Globus pallidus (tissue), 1 donor: ENCODE measurements around the gene KIF13A.
"Not testable (repeated sequence)": the region's sequence is repeated elsewhere in the genome, so short reads cannot be mapped to it uniquely, and the experiment has no call there.

ENCODE experiments used
- DNase-seq: peaks from one replicate; pipeline ENCODE4 v3.0.0-alpha.2; 2015; ENCODE audit warnings: low spot score

The KIF13A gene

GRCh38 chr6:17987447-17987696 is at the start of gene KIF13A:
Gene KIF13A (minus strand): TSS chr6:17987635. CDS start chr6:17987463, 172 bp downstream.
- DNase-seq = no peak

DNA sequence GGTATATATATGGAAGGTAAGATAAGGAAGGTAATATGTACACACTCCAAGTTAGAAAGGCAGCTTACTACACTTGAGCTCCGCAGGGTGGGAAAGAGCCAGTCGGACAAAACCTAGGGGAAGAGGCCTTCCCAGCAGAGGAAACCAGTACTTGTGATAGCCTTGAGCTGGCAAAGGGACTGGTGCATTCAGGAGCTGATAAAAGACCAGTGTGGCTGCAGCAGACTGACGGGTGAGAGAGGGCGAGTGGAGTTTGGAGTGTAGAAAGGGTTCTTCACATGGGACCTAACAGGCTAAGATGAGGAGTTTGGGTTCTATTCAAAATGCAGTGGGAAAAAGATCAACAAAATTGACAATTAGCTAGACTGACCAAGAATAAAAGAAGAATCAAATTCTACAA is 49.3 kb upstream of the KIF13A start:
- no peak for DNase-seq

DNA sequence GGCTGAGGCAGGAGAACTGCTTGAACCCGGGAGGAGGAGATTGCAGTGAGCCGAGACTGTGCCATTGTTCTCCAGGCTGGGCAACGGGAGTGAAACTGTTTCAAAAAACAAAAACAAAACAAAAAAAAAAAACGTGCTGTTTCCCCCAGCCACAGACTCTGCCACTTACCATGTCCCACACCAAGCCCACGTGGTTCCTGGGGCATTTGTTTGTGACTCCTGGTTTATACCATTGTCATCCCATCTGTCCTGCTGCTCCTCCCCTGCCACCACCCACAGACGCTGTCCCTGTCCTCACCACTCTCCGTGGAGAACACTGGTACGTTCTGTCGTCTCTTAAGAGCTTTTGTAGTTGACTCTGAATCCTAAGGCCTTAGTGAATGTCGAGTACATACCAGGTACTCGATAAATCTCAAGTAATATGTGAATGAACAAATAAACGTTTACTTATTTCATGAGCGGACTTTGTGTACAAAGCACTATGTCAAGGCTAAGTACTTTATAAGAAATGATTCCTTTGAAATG is 48.0 kb upstream of the KIF13A start:
- no peak for DNase-seq

DNA sequence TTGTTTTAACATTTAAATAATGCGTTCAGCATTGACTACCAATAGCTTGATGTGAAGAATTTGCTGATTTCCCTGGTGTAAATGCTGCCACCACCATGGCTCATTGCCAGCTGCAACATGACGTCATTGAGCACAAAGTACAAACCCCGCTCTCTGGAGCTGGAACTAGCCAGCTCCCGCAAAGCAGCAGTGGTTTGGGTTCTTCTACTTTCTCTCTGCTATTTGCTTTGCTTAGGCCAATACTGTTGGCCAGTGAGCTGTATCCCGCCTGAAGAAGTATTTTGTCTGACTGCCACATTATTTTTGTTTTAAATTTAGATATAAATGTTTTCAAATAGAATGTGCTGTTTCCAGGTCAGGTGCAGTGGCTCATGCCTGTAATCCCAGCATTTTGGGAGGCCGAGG is 47.4 kb upstream of the KIF13A start:
- no peak for DNase-seq

DNA sequence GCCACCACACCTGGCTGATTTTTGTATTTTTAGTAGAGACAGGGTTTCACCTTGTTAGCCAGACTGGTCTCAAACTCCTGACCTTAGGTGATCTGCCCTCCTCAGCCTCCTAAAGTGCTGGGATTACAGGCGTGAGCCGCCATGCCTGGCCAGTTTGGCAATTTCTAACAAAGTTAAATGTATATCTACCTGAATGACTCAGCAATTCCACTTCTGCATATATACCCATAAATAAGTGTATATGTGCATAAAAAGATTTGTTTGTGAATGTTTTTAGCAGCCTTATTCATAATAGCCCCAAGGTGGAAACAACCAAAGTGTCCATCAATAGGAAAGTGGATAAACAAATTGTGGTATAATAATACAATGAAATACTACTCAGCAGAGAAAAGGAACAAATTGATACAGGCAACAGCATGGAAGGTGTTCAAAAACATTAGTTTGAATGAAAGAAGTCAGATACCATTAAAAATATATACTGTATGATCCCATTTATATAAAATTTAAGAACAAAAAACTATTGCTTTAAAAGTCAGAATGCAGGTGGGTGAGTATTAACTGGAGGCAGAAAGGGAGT is 44.3 kb upstream of the KIF13A start:
- no peak for DNase-seq

- DNase-seq = no peak
These were observed 43.8 kb upstream of the KIF13A start for GRCh38 chr6:18031189-18031588.

DNA sequence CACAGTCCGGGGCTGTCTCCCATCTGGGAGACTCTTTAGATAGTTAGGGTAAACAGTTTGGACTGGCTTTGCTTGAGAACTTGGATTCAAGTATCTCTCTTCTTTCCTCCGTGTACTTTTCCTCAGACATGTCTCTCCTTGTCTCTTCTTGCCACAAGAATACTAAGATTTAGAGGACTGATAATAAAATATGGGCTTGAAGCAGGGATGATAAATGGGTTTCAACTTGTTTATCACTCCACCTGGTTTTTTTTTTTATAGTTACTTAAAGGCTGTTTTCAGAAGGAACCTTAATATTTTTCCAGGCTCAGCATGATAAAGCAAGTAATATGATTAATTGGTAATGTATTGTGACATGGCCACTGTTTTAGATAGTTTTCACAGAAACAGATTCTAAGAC is 40.9 kb upstream of the KIF13A start:
- DNase-seq = no peak

- no peak for DNase-seq
These were observed 38.2 kb upstream of the KIF13A start for GRCh38 chr6:18025596-18025995.

- DNase-seq = no peak
These were observed 37.4 kb upstream of the KIF13A start for GRCh38 chr6:18024876-18025275.

DNA sequence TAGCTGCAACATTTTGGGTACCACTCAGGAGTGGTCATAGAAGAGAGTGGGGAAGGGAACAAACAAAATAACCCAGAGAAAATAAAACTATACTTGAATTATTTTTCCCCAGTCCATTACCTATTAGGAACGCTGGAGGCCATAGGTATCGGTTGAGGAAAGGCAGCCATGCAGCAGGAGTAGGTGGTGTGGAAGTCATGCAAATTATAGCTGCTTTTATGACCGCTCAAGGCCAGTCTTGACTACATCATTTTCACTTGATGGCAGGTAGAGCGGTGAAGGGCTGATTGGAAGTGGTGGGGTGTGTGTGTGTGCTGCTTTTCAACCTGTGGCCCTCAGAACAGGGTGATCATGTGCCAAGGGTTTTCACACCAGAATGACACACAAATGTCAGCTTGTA is 36.5 kb upstream of the KIF13A start:
- DNase-seq = no peak

DNA sequence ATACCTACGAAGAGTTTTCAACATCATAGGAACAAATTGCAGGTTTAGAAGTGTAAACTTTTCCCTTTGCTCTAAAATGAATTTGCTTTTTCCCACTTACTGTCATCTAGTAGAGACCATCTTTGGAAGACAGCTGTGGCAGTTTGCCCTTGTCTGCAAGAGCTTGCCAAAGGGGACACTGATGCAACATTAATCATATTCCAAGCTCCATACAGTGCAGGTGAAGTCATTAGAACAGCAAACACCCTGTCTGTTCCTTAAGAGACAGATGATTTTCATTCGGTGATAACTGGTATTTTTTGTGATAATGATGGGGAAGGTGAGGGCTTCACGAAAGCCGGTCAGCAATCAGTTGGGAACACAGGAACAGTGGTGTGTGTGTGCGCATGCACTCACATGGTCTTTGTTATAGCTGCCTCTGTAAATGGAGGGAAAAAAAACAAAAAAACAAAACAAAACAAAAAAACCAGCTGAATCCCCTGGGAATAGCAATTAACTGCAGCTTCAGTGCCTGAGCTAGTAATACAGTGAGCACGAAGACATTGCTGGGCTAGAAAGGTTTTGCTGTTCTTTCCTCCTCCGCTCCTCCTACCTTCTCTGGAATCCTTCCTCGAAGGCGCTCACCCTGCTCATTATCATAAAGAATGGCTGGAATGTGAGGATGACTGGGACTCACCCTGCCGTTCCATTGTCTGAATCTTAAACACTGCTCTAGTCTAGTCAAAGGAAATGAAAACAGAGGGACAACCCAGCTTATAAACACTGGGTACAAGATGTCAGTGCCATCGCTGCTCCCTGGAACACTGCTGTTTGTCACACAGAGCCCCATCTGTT is 35.2 kb upstream of the KIF13A start:
- no peak for DNase-seq

DNA sequence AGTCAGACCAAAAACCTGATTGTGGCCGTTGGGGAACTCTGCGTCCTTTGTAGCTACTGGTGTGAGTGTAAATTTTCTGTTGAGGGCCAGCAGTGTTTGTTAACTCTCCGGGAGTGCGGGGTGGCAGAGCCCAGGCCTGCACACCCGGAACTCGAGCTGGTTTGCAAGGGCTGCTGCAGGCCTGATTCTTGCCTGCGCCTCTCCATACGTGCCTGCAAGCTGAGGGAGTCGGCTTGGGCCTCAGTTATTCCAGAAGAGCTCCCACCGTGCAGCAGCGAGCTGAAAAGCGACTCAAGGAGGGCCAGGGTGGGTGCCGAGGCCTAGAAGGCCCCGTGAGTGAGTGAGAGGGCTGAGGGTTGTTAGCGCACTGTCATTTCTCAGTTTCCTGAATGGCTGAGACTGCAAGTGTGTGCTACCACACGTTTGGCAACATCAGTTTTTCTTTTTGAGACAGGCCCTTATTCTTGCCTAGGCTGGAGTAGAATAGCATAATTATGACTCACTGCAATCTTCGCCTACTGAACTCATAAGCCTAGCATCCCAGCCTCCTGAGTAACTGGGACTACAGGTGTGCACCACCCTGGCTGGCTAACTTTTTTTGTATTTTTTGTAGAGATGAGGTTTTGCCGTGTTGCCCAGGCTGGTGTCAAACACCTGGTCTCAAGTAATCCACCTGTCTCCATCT is 33.9 kb upstream of the KIF13A start:
- no peak for DNase-seq

DNA sequence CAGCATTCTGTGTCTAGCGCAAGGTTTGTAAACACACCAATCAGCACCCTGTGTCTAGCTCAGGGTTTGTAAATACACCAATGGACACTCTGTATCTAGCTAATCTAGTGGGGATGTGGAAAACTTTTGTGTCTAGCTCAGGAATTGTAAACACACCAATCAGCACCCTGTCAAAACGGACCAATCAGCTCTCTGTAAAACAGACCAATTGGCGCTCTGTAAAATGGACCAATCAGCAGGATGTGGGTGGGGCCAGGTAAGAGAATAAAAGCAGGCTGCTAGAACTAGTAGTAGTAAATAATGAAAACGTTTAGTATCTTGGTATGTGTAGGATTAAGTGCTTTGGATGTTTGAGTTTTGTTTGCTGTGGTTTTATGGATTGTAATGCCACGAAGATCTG is 33.1 kb upstream of the KIF13A start:
- not testable (repeated sequence) for DNase-seq

DNA sequence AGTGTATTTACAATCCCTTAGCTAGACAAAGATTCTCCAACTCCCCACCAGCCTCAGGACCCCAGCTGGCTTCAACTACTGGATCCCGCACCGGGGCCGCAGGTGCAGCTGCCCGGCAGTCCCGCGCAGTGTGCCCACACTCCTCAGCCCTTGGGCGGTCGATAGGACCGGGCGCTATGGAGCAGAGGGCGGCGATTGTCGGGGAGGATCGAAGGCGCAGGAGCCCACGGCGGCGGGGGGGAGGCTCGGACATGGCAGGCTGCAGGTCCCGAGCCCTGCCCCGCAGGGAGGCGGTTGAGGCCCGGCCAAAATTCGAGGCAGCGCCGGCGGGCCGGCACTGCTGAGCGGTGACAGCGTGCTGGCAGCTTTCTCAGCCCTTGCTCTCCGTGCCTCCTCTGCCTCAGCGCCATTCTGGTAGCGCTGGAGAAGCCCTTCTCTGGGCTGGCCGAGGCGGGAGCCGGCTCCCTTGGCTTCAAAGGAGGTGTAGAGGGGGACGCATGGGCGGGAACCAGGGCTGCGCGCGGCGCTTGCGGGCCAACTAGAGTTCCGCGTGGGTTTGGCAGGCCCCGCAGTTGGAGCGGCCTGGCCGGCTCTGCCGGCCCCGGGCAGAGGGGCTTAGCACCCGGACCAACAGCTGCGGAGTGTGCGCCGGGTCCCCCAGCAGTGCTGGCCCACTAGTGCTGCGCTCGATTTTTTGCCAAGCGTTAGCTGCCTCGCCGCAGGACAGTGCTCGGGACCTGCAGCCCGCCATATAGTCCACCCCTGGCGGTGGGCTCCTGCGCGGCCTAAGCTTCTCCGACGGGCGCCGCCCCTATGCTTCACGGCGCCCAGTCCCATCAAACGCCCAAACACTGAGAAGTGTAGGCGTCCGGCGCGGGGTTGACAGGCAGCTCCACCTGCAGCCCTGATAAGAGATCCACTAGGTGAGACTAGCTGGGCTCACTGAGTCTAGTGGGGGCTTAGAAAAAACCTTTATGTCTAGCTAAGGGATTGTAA is 32.4 kb upstream of the KIF13A start:
- no peak for DNase-seq

DNA sequence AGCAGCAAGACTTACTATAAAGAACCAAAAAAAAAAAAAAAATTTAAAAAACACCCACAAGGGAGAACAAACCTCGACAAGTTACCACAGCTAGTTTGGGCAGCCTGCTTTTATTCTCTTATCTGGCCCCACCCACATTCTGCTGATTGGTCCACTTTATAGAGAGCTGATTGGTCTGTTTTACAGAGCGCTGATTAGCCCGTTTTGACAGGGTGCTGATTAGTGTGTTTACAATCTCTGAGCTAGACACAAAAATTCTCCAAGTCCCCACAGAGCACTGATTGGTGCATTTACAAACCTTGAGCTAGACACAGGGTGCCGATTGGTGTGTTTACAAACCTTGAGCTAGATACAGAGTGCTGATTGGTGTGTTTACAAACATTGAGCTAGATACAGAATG is 31.7 kb upstream of the KIF13A start:
- not testable (repeated sequence) for DNase-seq

DNA sequence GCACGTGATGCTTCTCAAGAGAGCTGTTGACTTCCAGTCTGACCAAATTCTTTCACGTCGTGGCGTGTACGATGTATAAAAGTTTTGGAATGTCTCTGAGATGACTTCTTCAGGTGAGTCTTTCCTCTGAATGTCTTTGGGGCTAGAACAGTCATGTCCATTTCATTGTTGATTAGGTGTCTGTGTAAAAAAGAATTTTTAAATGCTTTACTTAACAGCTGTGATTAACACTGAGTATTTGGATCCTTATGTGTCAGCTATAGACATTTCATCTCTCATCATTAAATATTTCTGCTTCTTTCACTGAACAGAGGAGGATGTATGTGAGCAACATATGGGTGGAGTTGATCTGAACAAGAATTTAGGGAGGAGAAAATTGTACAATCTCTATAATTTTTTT is 29.3 kb upstream of the KIF13A start:
- no peak for DNase-seq

- DNase-seq = no peak
These were observed 28.7 kb upstream of the KIF13A start for GRCh38 chr6:18016133-18016532.

DNA sequence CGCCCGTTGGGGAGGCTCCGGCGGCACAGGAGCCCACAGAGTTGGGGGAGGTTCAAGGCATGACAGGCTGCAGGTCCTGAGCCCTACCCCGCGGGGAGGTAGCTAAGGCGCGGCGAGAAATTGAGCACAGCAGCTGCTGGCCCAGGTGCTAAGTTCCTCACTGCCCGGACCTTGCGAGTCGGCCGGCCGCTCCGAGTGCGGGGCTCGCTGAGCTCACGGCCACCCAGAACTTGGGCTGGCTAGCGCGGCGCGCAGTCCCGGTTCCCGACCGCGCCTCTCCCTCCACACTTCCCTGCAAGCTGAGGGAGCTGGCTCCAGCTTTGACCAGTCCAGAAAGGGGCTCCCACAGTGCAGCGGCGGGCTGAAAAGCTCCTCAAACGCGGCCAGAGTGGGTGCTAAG is 23.9 kb upstream of the KIF13A start:
- no peak for DNase-seq

DNA sequence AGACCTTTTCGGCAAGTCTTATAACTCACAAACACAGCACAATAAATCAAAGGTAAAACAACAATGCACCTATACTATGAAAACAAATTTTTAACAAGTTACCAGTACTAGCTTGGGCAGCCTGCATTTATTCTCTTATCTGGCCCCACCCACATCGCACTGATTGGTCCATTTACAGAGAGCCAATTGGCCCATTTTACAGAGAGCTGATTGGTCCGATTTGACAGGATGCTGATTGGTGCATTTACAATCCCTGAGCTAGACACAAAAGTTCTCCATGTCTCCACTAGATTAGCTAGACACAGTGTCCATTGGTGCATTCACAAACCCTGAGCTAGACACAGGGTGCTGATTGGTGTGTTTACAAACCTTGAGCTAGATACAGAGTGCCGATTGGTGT is 23.1 kb upstream of the KIF13A start:
- DNase-seq = not testable (repeated sequence)

DNA sequence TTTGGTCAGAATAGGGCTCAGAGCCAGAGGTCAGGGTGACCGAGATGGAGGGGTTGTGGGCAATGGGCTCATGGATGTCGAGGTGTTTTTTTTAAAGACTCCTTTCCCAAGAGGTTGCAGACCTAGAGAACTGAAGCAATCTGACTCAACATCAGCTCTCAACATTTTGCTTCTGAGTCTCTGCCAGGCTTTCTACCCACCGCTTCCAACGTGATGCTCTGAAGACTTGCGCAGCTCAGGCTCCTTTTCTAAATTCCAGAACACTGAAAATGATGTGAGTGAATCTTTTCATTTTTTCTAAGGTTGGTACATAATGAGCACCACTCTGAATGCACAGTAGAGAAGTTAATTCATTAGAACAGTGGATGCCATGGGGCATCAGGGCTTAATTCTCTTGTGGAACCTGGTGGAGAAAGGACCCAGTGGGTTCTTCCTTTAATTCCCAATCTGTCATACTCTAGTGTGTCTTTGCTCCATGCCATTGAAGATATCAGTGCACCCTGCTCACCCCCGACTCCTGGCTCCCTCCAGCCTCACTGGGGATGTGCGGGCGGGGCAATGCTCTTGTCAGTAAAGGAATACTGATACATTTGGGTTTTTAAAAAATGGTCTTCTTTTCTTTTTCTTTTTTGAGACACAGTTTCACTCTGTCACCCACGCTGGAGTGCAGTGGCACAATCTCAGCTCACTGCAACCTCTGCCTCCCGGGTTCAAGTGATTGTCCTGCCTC is 17.0 kb upstream of the KIF13A start:
- no peak for DNase-seq

DNA sequence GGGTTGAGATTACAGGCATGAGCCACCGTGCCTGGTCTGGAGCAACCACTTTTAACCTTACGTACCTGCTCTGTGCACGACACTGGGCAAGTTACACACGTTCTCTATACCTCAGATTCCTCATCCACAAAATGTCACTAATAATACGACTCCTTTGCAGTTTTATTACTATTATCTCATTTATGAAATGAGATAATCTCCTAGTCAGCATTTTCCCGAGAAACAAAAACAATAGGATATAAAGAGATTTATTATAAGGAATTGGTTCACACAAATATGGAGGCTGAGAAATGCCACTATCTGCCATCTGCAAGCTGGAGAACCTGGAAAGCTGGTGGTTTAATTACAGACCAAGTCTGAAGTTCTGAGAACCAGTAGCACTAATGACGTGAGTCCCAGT is 12.0 kb upstream of the KIF13A start:
- no peak for DNase-seq
